VCaP (cell line): ENCODE data around the gene MPHOSPH9.

Experiments
- H3K27ac ChIP-seq: fragments of 450-650 bp; 2 replicates; pipeline ENCODE4 v1.5.1; 2017
- CTCF ChIP-seq: fragments of 450-650 bp; conservative IDR thresholded peaks from 2 replicates; pipeline ENCODE4 v1.5.1; 2017; ENCODE audit warnings: mild to moderate bottlenecking, moderate library complexity

The MPHOSPH9 gene

GRCh38 chr12:123243671-123244262 is 10.8 kb upstream of the MPHOSPH9 start:
- no peak for TF ChIP-seq CTCF
- H3K27ac ChIP-seq, result no peak overlapping the region

- H3K27ac ChIP-seq, result no peak overlapping the region
- no peak for TF ChIP-seq CTCF
Measured at GRCh38 chr12:123242116-123242904, 9.4 kb upstream of the MPHOSPH9 start.

GRCh38 chr12:123238961-123239360 is 6.0 kb upstream of the MPHOSPH9 start:
- no peak for TF ChIP-seq CTCF

GRCh38 chr12:123238330-123238682 is 5.4 kb upstream of the MPHOSPH9 start:
- TF ChIP-seq CTCF, result no peak; the same call in none of the 2 replicates
- no peak overlapping the region for H3K27ac ChIP-seq

More at GRCh38 chr12:123238961-123239360, 6.0 kb upstream of the MPHOSPH9 start:
- H3K27ac ChIP-seq, result no peak overlapping the region

GRCh38 chr12:123237646-123238329 is 4.8 kb upstream of the MPHOSPH9 start:
- peak overlapping the region; percentile 1; the same call in 1 of the 2 replicates for H3K27ac ChIP-seq
- TF ChIP-seq CTCF, result peak; percentile 92

- H3K27ac ChIP-seq, result peak overlapping the region; percentile 93
- TF ChIP-seq CTCF, result no peak
Measured at GRCh38 chr12:123233505-123234308, 766 bp upstream of the MPHOSPH9 start.

GRCh38 chr12:123232472-123232806 is 502 bp downstream of the MPHOSPH9 start:
- H3K27ac ChIP-seq, result peak overlapping the region; percentile 93
- no peak for TF ChIP-seq CTCF
